Stimulated activated CD8-positive, alpha-beta memory T cell treated with anti-CD3 and anti-CD28 coated beads, Interleukin-12 subunit alpha, Interleukin-12 subunit beta, amount 100 ng/mL, for 4 hours (primary cell): ENCODE measurements around the gene GJA9.

Source experiments
- DNase-seq: peaks from one replicate; pipeline ENCODE4 v3.0.0-alpha.2; 2020; ENCODE audit warnings: low read depth

GJA9 gene

DNA sequence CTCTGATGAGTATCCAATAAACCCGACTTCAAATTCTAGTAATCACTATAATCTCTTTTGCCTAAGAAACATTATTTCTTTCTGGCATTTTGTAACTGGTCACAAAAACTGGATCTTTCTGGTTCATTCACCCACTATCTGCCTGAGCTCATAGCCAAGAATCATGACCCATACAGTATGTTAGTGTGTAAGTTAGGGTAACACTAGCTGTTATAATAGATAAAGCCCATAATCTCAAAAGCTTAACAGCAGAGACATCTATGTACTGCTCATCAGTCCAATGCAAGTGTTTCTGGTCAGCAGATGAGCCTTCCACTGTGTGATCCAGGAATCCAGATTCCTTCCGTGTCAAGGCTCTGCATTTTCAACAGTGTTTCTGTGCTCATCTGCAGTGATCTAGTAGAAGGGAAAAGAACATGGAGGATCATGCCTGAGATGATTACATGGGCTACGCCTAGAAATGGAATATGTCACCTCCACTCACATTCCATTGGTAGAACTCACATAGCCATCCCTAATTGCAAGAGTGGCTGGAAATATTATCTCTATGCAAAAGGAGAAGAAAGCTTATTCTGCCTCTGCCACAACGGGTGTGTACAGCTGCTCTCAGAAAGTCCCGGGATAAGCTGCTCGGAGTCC lies 49.5 kb downstream of the GJA9 start:
- DNase-seq, result no peak

DNA sequence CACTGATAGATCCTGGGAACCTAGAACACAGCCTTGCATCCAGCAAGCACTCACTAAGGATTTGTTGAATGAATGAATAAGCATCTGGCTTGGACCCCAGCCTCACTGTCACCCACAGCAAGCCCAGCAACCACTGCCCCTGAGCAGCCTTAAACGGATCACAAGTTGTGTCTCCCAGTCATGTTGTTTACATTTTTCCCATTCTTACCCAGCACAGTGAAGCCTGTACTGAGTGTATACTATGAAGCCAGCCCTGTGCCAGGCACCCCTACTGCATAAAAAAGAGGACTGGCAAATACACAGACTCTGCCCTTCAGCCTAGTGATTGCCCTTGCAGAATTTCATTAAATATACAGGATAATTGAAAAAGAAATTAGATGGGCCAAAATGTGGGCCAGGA lies 52.0 kb downstream of the GJA9 start:
- DNase-seq, result no peak

DNA sequence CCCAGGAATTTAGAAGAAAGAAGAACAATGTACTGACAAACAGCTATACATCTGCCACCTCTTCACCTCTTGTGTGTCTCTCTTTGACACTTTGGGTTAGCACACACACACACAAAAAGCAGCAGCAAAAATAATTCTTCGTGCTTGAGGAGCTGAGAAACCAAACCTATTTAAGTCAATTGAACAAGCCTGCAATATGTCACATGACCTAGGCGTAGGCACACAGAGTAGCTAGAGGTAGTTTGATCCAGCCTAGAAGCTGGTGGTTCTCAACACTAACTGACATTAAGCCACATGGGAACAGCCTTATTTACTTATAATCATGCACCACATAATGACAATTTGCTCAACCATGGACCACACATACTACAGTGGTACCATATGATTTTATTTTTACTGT lies 54.1 kb downstream of the GJA9 start:
- DNase-seq, result no peak

DNA sequence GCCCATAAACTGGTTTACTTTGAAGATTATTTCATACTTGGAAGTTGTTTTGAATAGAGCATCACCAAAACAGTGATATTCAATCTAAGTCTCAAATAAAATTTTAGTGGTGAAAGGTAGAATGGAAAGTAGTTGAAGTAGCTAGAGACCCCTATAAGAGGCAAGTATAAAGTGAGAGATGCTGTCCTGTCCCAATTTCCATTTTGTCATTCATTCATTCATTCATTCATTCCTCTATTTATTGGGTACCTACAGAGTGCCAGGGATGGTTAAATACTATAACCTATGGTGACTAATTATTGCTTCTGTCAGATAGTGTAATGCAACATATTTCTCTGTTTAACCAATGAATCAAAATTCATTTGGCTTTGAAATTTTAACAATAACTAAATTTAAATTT lies 54.5 kb downstream of the GJA9 start:
- no peak for DNase-seq

- DNase-seq, result no peak
Measured at GRCh38 chr1:38826262-38826661, 55.1 kb downstream of the GJA9 start.
